HG03064 (cell line): ENCODE data around the gene NPS.

Source experiments
- ATAC-seq: cut with Tn5 transposase; IDR thresholded peaks from one replicate; pipeline ENCODE4 v1.9.1; 2021; ENCODE audit warnings: low read depth; ENCODE audit not compliant: unreplicated experiment

The NPS gene

GRCh38 chr10:127556916-127557315 lies 7.8 kb downstream of the NPS start:
- no peak for ATAC-seq

- no peak for ATAC-seq
Observed at GRCh38 chr10:127561647-127562046, 12.5 kb downstream of the NPS start.

GRCh38 chr10:127563718-127564553 lies 14.8 kb downstream of the NPS start:
- ATAC-seq, result no peak

- no peak for ATAC-seq
Observed at GRCh38 chr10:127564644-127565043, 15.5 kb downstream of the NPS start.

GRCh38 chr10:127565583-127565982 lies 16.5 kb downstream of the NPS start:
- no peak for ATAC-seq

GRCh38 chr10:127569210-127569609 lies 20.1 kb downstream of the NPS start:
- no peak for ATAC-seq

GRCh38 chr10:127570036-127570435 lies 20.9 kb downstream of the NPS start:
- no peak for ATAC-seq

- ATAC-seq, result no peak
Observed at GRCh38 chr10:127571386-127571785, 22.3 kb downstream of the NPS start.

GRCh38 chr10:127576051-127576450 lies 26.9 kb downstream of the NPS start:
- no peak for ATAC-seq

- no peak for ATAC-seq
Observed at GRCh38 chr10:127576740-127577161, 27.6 kb downstream of the NPS start.

- no peak for ATAC-seq
Observed at GRCh38 chr10:127577376-127578258, 28.5 kb downstream of the NPS start.

- no peak for ATAC-seq
Observed at GRCh38 chr10:127578259-127578960, 29.3 kb downstream of the NPS start.

GRCh38 chr10:127578961-127579305 lies 29.8 kb downstream of the NPS start:
- no peak for ATAC-seq

GRCh38 chr10:127579640-127580039 lies 30.5 kb downstream of the NPS start:
- ATAC-seq, result no peak

- ATAC-seq, result no peak
Observed at GRCh38 chr10:127580822-127581221, 31.7 kb downstream of the NPS start.

GRCh38 chr10:127585519-127586023 lies 36.5 kb downstream of the NPS start:
- ATAC-seq, result no peak

GRCh38 chr10:127587668-127588365 lies 38.7 kb downstream of the NPS start:
- ATAC-seq, result no peak

GRCh38 chr10:127592586-127592985 lies 43.5 kb downstream of the NPS start:
- no peak for ATAC-seq

- ATAC-seq, result no peak
Observed at GRCh38 chr10:127600479-127600878, 51.4 kb downstream of the NPS start.
